DLD1 (cell line): ENCODE results near the gene TNNI2.
"Not testable (repeated sequence)": the region's sequence is repeated elsewhere in the genome, so short reads cannot be mapped to it uniquely, and the experiment has no call there.

Experiments used
- in situ Hi-C: cut with HindIII; loops from 2 replicates; pipeline ENCODE4 v1.10.0; 2017; ENCODE audit warnings: low sequenced_read_pairs

The TNNI2 gene

DNA sequence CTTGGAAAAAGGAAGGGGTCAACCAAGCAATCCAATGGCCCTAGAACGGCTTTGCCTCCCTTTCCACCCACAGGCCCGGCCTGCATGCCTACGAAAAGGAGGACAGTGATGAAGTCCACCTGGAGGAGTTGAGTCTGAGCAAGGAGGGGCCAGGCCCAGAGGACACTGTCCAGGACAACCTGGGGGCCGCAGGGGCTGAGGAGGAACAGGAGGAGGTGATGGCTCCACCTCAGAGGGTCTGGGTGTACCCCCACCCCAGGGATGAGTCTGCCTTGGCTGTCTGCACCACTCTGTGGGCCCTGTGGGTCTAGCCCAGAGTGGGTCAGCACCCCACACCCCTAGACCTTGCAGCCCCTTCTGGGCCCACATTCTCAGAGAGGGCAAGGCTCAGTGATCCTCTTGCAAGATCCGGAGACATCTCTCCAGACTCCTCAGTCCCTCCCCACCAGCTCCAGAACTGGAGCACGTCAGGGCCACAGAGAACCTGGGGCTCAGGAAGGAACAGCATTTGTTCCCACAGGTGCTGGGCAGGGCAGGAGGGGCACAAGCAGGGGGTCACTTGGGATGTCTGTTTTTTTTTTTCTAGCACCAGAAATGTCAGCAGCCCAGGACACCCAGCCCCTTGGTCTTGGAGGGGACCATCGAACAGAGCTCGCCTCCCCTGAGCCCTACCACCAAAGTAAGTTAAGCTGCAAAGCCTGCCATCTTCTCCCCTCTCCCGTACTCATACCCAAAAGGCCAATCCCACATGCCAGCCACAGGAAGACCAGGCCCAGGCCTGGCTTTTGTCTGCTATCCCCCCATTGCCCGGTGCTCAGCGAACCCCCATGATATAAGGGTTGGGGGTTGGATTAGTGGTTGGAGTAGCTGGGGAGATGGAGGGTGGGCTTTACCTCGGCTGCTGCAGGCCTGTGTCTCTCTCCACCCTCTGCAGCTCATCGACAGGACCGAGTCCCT lies 44.8 kb downstream of the TNNI2 start:
- in situ Hi-C loops, result no loop called here

DNA sequence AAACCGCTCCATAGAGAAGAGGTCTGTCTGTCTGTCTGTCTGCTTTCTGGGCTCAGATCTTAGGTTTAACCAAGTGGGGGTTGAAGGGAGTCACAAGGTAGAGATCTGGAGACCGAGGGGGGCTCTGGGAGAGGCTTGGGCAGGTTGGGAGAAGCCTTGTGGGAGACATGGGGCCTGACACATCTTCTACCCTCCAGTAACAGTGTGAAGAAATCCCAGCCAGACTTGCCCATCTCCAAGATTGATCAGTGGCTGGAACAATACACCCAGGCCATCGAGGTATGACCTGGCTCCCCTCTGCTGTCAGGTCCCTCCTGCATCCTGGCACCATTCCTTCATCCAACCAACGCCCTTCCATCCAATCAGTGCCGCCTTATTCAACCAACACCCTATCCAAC lies 45.5 kb downstream of the TNNI2 start:
- in situ Hi-C loops, result no loop called here

DNA sequence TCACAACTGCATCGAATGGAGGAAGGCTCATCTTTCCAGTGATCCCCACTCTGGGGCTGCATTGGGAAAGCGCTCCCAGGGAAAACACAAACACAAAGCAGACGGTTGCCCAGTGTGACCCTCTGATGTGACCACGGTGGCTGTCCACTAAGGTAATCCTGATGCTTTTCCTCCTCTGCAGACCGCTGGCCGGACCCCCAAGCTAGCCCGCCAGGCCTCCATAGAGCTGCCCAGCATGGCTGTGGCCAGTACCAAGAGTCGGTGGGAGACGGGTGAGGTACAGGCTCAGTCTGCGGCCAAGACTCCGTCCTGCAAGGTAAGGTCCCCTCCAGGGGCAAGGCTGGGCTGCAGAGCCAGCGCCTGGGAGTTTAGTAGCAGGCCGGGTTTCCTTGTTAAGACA lies 47.8 kb downstream of the TNNI2 start:
- in situ Hi-C loops, result not testable (repeated sequence)

DNA sequence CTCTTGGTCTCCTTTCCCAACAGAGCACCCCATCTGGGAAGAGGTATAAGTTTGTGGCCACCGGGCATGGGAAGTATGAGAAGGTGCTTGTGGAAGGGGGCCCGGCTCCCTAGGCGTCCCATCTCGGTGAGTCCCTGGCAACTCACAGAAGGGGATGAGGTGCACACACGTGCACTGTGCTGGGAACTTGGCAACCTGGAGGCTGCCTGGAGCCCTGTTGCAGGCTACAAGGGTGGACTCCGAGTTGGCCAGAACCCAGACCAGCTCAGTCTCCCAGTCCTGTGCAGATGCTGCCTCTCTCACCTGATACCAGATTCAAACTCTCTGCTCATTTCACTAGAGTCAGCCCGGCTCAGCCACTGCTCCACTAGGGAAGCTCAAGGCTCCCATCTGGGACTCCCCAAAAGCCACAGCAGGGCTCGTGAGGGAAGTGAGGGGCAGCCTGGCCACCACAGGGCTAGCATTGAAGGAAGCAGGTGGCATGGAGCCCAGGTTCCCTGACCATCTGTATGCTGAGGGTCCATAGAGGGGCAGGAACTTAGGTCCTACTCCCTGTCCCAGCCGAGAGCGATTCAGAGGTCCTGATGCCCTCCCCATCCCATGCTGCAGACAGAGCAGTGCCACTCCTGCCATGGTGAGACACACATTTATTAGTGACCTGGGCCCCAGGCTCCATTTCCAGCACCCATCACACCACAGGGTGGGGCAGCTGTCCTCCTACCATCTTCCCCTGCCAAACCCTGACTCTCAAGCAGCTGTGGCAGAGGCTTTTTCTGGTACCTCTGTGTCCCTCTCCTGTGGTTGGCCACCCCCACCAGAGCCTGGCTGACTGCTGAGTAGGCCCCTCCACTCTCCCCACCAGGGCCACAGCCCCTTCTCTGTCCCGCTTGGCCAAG lies 48.9 kb downstream of the TNNI2 start:
- in situ Hi-C loops, result no loop called here

DNA sequence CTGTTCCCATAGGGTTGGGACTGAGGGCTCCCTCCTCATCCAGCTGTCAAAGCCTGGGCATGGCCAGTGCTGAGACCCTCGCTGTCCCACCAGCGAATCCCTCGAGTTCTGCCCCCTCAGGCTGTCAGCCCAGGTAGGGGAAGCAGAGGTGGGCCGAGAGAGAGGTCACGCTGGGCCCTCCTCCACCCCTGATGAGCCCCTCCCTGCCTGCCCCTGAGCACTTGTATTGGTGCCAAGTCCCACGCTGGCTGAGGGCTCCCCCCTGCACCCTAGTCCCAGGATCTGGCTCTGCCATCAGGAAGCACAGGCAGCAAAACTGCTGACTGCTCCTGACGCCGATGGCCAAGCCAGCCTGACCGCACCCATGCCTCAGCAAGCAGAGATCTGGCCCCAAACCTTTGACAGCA lies 49.6 kb downstream of the TNNI2 start:
- in situ Hi-C loops, result no loop called here

DNA sequence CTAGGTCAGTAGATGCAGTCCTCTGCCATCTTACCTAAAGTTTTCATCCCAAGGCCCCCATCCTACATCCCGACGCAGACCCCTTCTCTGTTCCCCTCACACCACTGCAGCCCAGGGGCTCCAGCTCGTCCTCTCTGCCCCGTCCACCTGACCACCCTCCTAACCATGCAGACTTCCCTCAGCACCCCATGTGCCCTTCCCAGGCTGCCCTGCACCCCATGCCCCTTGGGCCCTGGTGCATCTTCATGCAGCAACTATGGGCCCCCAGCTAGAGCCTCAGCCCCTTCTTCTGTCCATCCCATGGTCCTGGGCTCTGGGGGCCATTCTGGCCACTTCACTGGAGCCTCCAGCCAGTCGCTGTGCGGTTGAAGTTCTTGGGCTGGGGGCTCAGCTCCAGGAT lies 50.0 kb downstream of the TNNI2 start:
- in situ Hi-C loops, result no loop called here

DNA sequence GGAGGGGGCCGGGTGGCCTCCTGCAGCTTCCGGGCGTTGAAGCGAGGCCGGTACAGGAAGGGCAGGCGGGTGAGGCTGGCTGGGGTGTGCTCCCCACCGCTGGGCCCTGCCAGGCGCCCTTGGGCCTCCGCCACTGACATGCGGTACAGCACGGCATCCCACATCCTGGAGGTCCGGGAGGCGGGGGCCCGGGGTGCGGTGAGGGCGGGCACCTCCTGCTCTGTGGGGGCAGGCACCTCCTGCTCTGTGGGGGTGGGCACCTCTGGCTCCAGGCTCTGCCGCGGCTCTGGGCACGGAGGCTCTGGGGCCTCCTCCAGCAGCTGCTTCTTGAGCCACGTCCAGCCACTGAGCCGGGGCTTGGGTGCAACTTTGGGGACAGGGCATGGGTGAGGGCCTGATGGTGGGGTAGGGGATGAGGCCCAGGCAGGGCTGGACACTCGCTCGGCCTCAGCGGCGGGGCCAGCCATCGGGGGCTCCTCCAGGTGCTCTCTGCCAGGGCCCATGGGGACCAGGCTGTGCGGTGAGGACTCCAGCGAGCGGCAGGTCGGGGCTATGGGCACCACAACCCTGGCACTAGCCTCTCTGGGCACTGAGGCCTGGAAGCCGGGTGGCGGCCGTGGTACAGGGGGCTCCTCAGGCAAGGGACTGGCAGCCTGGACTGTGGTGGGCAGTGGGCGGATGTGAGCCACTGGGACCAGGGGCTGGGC lies 50.6 kb downstream of the TNNI2 start:
- in situ Hi-C loops, result no loop called here

DNA sequence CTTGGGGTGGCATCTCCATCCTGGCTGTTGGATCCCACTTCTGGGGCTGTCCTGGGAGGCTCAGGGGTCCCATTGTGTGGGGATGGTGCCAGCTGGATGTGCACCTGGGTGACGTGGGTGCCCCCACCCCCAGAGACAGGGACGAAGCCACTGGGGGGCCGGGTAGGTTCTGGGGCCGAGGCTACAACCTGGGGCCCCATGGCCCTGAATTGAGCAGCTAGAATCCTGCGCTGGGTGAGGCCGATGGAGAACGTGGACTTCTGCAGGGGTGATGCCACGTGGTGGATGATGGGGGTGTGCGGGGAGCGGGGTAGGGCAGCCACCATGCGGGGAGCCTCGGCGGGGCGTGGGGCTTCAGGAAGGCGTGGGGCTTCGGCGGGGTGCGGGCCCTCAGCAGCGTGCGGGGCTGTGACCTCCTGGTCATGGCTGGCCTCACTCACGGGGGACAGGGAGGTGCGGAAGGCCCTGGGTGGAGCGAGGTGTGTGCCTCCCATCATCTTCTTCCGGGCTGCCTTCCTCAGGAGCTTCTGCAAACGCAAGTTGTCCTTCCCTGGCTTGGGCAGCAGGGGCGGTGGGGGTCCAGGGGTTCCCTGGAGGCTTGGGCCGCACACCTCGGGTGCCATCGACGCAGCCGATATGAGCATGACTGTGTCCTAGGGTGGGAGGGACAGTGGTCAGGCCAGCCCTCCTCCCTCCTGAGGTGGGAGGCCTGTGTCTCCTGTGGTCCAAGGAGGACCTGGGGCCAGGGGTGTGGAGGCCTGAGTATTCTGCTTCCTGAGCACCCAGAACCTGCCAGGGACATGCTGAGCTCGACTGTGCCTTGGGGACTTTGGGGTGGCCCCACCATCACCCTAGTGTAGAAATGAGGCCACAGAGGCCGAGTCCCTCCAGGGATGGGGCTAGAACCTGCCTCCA lies 51.4 kb downstream of the TNNI2 start:
- in situ Hi-C loops, result no loop called here
